Gastrocnemius medialis (tissue), 4 donors: ENCODE results near the gene CD164. TPM values are rescaled to one million over a fixed set of nuclear protein-coding genes. Genes with fewer than 3 reads are reported as not detected.
A peak's percentile ranks its signal among the peaks of the same experiment; 100 is the strongest.

Experiments used
- ATAC-seq, 2 donors: fragments of 150-250 bp; one replicate each; pipeline ENCODE4 v1.9.1; 2016
- DNase-seq, 2 donors: peaks; one replicate each; pipeline ENCODE4 v3.0.0-alpha.2; 2019
- H3K27ac ChIP-seq, 4 donors: fragments of 200-600 bp; sonication (generic); 1 replicate in 1 of 4; 2 replicates in 3 of 4; pipeline ENCODE4 v1.5.1; 2016 to 2018; ENCODE audit warnings: mild to moderate bottlenecking in 2 of 4, moderate library complexity in 1 of 4
- H3K27me3 ChIP-seq, 3 donors: fragments of 200-600 bp; sonication (generic) in 2 of 3; 1 replicate in 1 of 3; 2 replicates in 2 of 3; pipeline versions ENCODE4 v1.5.1 to v1.6.0; 2016 to 2019; ENCODE audit warnings: mild to moderate bottlenecking in 1 of 3, moderate library complexity in 1 of 3
- H3K36me3 ChIP-seq, 2 donors: fragments of 200-600 bp; sonication (generic) in 1 of 2; one replicate each; pipeline ENCODE4 v1.5.1; 2017 to 2018
- H3K4me1 ChIP-seq, 2 donors: fragments of 200-600 bp; sonication (generic) in 1 of 2; one replicate each; pipeline ENCODE4 v1.5.1; 2016 to 2017; ENCODE audit warnings: mild to moderate bottlenecking in 2 of 2
- H3K4me3 ChIP-seq, 4 donors: fragments of 200-600 bp; sonication (generic) in 3 of 4; 1 replicate in 1 of 4; 2 replicates in 3 of 4; pipeline ENCODE4 v1.5.1; 2016 to 2019; ENCODE audit warnings: mild to moderate bottlenecking in 2 of 4
- H3K9me3 ChIP-seq, 3 donors: fragments of 200-600 bp; sonication (generic) in 2 of 3; 1 replicate in 1 of 3; 2 replicates in 2 of 3; pipeline ENCODE4 v1.5.1; 2016 to 2019
- POLR2A ChIP-seq, 2 donors: fragments of 450-650 bp; IDR thresholded peaks; one replicate each; pipeline ENCODE4 v1.6.1; 2017; ENCODE audit warnings: antibody characterized with exemption in 2 of 2, mild to moderate bottlenecking in 2 of 2, moderate library complexity in 2 of 2
- in situ Hi-C, 4 donors: fragments of 200-750 bp; cut with MboI; loops; one replicate each; pipeline versions ENCODE4 v1.15.0 to v1.8.0; 2017; ENCODE audit warnings: low sequenced_read_pairs in 4 of 4
- intact Hi-C: fragments of 100-400 bp; cut with DNase I; formaldehyde crosslinking; loops from one replicate; pipeline ENCODE4 v1.15.1; 2023; ENCODE audit warnings: low total_unique reads
- total RNA-seq, 4 donors: library from RNA; depleted of rRNA; stranded (reverse); fragments of >200 nt; gene quantifications; one replicate each; pipeline versions ENCODE4 v1.1.0 to v1.2.3, GENCODE V29; 2016
- TF ChIP-seq, protein P1 (sequence below), 5 experiments: fragments of 450-650 bp in 3 of 5; fragments of 200-600 bp in 2 of 5; sonication (generic) in 2 of 5; IDR thresholded peaks in 4 of 5; conservative IDR thresholded peaks in 1 of 5; 1 replicate in 4 of 5; 2 replicates in 1 of 5; pipeline ENCODE4 v1.5.1; 2016 to 2019; ENCODE audit warnings: antibody characterized with exemption in 5 of 5, mild to moderate bottlenecking in 3 of 5, moderate library complexity in 3 of 5

Gene CD164
- total RNA-seq, 4 donors from 2014 or later: 50.1 to 134 (median 117) TPM

- Histone ChIP-seq H3K9me3 (no peaks in the 10 kb centered on the region), H3K4me3 (no peak overlapping the region), H3K27me3 (no peaks in the 10 kb centered on the region), H3K27ac (no peak overlapping the region), H3K36me3 (no peaks in the 10 kb centered on the region), H3K4me1 (no peaks in the 10 kb centered on the region)
- in situ Hi-C loops (no loop called here), intact Hi-C loops (no loop called here)
- no peak for TF ChIP-seq POLR2A (IDR thresholded peaks at IDR 0.05)
- TF ChIP-seq, protein P1, sequence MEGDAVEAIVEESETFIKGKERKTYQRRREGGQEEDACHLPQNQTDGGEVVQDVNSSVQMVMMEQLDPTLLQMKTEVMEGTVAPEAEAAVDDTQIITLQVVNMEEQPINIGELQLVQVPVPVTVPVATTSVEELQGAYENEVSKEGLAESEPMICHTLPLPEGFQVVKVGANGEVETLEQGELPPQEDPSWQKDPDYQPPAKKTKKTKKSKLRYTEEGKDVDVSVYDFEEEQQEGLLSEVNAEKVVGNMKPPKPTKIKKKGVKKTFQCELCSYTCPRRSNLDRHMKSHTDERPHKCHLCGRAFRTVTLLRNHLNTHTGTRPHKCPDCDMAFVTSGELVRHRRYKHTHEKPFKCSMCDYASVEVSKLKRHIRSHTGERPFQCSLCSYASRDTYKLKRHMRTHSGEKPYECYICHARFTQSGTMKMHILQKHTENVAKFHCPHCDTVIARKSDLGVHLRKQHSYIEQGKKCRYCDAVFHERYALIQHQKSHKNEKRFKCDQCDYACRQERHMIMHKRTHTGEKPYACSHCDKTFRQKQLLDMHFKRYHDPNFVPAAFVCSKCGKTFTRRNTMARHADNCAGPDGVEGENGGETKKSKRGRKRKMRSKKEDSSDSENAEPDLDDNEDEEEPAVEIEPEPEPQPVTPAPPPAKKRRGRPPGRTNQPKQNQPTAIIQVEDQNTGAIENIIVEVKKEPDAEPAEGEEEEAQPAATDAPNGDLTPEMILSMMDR (IDR thresholded peaks at IDR 0.05 in 4 of 5, conservative IDR thresholded peaks at IDR 0.05 in 1 of 5): peak in 3 of 5 experiments; percentile 17 to 23 (median 21)
- DNase-seq: no peak
- peak in 1 of 2 donors; percentile 48 for ATAC-seq
Measured at GRCh38 chr6:109397020-109397419, 14.8 kb upstream of the CD164 start.

- intact Hi-C loops (no loop called here), in situ Hi-C loops (no loop called here)
- Histone ChIP-seq H3K4me1 (no peaks in the 10 kb centered on the region), H3K27ac (no peak overlapping the region), H3K4me3 (no peak overlapping the region), H3K27me3 (no peaks in the 10 kb centered on the region), H3K9me3 (no peaks in the 10 kb centered on the region), H3K36me3 (no peaks in the 10 kb centered on the region)
- TF ChIP-seq, protein P1 (IDR thresholded peaks at IDR 0.05 in 4 of 5, conservative IDR thresholded peaks at IDR 0.05 in 1 of 5): no peak
- no peak for TF ChIP-seq POLR2A (IDR thresholded peaks at IDR 0.05)
- no peak for ATAC-seq
- DNase-seq: no peak
Measured at GRCh38 chr6:109396046-109396718, 13.9 kb upstream of the CD164 start.

DNA sequence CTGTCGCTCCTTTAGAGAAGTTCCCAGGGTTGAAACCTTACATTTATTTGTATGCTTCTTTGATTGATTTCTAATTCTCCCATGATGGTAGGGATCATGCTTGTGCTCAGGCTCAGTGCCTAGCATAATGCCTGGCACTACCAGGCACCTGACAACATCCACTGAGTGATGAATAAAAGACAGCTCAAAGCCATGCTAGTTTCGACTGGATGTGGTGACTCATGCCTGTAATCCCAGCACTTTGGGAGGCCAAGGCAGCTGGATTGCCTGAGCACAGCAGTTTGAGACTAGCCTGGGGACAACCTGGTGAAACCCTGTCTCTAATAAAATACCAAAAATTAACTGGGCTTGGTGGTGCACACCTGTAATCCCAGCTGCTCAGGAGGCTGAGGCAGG is 11.6 kb upstream of the CD164 start:
- in situ Hi-C loops (no loop called here), intact Hi-C loops (no loop called here)
- Histone ChIP-seq H3K4me1 (peaks cover 5 to 12% of the 10 kb centered on the region in 2 donors), H3K9me3 (no peaks in the 10 kb centered on the region), H3K4me3 (no peak overlapping the region), H3K27ac (no peak overlapping the region), H3K27me3 (no peaks in the 10 kb centered on the region), H3K36me3 (no peaks in the 10 kb centered on the region)
- ATAC-seq: no peak
- TF ChIP-seq, protein P1 (IDR thresholded peaks at IDR 0.05 in 4 of 5, conservative IDR thresholded peaks at IDR 0.05 in 1 of 5): no peak
- no peak for TF ChIP-seq POLR2A (IDR thresholded peaks at IDR 0.05)
- no peak for DNase-seq

DNA sequence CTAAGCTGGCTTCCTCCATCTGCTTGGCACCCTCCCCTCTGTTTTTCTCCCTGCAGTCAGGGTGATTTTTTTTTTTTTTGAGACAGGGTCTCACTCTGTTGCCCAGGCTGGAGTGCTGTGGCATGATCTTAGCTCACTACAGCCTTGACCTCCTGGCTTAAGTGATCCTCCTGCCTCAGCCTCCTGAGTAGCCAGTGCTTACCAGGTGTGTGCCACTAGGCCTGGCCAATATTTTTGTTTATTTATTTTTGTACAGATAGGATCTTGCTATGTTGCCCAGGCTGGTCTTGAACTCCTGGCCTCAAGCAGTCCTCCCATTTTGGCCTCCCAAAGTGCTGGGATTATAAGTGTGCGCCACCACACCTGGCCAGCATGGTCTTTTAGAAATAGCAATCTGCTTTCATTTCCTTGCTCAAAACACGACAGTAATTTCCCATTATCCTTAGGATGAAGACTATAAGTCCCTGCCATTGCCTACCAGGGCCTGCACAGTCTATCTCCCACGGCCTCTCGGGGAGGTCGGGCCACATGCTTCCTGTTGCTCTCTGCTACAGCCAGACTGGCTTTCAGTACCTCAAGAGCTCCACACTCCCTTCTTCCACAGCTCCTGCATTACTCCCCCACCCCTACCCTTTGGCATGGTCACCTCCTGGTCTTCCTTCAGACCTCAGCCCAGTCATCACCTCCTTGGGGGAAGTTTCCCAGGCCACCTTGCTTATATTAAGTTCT is 11.1 kb upstream of the CD164 start:
- H3K27ac ChIP-seq: no peak overlapping the region
- no peaks in the 10 kb centered on the region for H3K36me3 ChIP-seq
- intact Hi-C loops: no loop called here
- H3K4me3 ChIP-seq: no peak overlapping the region
- no peak for ATAC-seq
- in situ Hi-C loops: no loop called here
- DNase-seq: no peak
- peaks cover 5 to 12% of the 10 kb centered on the region in 2 donors for H3K4me1 ChIP-seq
- no peaks in the 10 kb centered on the region for H3K27me3 ChIP-seq
- no peak for TF ChIP-seq POLR2A (IDR thresholded peaks at IDR 0.05)
- TF ChIP-seq, protein P1 (IDR thresholded peaks at IDR 0.05 in 4 of 5, conservative IDR thresholded peaks at IDR 0.05 in 1 of 5): no peak
- no peaks in the 10 kb centered on the region for H3K9me3 ChIP-seq
